SJCRH30 (cell line): ENCODE data around the gene FHIT. TPM values are rescaled to one million over a fixed set of nuclear protein-coding genes. Genes with fewer than 3 reads are reported as not detected.
A peak's percentile ranks its signal among the peaks of the same experiment; 100 is the strongest.

Experiments used
- DNase-seq, 2 experiments: peaks; one replicate each; pipeline ENCODE4 v3.0.0-alpha.2; 2015 to 2020
- H3K27ac ChIP-seq: fragments of 250-450 bp; sonication (Bioruptor Pico); 2 replicates; pipeline ENCODE4 v1.5.1; 2020; ENCODE audit warnings: mild to moderate bottlenecking, moderate library complexity
- H3K27me3 ChIP-seq: fragments of 250-450 bp; sonication (Bioruptor Pico); 2 replicates; pipeline ENCODE4 v1.5.1; 2020; ENCODE audit warnings: mild to moderate bottlenecking, moderate library complexity
- H3K36me3 ChIP-seq: fragments of 250-450 bp; sonication (Bioruptor Pico); 2 replicates; pipeline ENCODE4 v1.5.1; 2020; ENCODE audit warnings: mild to moderate bottlenecking, moderate library complexity
- H3K4me1 ChIP-seq: fragments of 250-450 bp; sonication (Bioruptor Pico); 2 replicates; pipeline ENCODE4 v1.5.1; 2020; ENCODE audit warnings: mild to moderate bottlenecking, moderate library complexity
- H3K4me3 ChIP-seq: fragments of 250-450 bp; sonication (Bioruptor Pico); 2 replicates; pipeline ENCODE4 v1.5.1; 2020; ENCODE audit warnings: mild to moderate bottlenecking, moderate library complexity
- H3K9me3 ChIP-seq: fragments of 250-450 bp; sonication (Bioruptor Pico); replicated peaks from 2 replicates; pipeline ENCODE4 v1.5.1; 2020; ENCODE audit warnings: mild to moderate bottlenecking, moderate library complexity
- total RNA-seq: library from RNA; depleted of rRNA; stranded (reverse); fragments of >200 nt; shearing (Covaris generic); gene quantifications from 2 replicates; pipeline ENCODE4 v1.2.3, GENCODE V29; 2014

The FHIT gene
- total RNA-seq, 1 experiment from 2014 or later: 2.2 TPM

DNA sequence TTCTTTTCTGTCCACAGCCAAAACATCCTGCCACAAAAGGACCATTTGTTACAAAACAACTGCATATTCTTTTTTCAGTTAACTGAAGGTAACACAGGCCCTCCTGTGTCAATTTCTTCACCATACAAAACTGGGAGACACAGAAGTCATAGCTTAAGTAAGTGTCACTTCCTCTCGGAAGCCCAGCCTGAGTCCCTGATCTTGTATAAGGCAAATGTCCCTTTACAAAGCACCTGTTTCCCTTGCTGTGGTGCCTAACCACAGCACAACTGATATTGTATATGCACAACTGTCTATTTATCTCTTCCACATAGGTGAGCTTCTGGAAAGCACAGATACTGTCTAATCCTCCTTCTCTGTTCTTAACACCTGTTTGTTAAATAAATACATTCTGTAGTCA lies 293.7 kb downstream of the FHIT start:
- no peaks in the 10 kb centered on the region for H3K36me3 ChIP-seq
- no peak for DNase-seq
- no peak overlapping the region for H3K27ac ChIP-seq
- no peak overlapping the region for H3K4me3 ChIP-seq
- no peaks in the 10 kb centered on the region for H3K9me3 ChIP-seq
- H3K4me1 ChIP-seq: no peaks in the 10 kb centered on the region
- no peaks in the 10 kb centered on the region for H3K27me3 ChIP-seq

- Histone ChIP-seq H3K27me3 (no peaks in the 10 kb centered on the region), H3K27ac (no peak overlapping the region), H3K4me3 (no peak overlapping the region), H3K9me3 (no peaks in the 10 kb centered on the region), H3K36me3 (no peaks in the 10 kb centered on the region), H3K4me1 (no peaks in the 10 kb centered on the region)
- no peak for DNase-seq
Observed at GRCh38 chr3:60956729-60957128, 294.5 kb downstream of the FHIT start.

GRCh38 chr3:60955034-60955433 lies 296.2 kb downstream of the FHIT start:
- Histone ChIP-seq H3K4me3 (no peak overlapping the region), H3K9me3 (no peaks in the 10 kb centered on the region), H3K27ac (no peak overlapping the region), H3K4me1 (no peaks in the 10 kb centered on the region), H3K27me3 (no peaks in the 10 kb centered on the region), H3K36me3 (no peaks in the 10 kb centered on the region)
- no peak for DNase-seq

- no peaks in the 10 kb centered on the region for H3K9me3 ChIP-seq
- no peak overlapping the region for H3K4me3 ChIP-seq
- no peaks in the 10 kb centered on the region for H3K27me3 ChIP-seq
- H3K27ac ChIP-seq: no peak overlapping the region
- H3K4me1 ChIP-seq: no peaks in the 10 kb centered on the region
- DNase-seq: no peak
- H3K36me3 ChIP-seq: no peaks in the 10 kb centered on the region
Observed at GRCh38 chr3:60954048-60954447, 297.2 kb downstream of the FHIT start.

DNA sequence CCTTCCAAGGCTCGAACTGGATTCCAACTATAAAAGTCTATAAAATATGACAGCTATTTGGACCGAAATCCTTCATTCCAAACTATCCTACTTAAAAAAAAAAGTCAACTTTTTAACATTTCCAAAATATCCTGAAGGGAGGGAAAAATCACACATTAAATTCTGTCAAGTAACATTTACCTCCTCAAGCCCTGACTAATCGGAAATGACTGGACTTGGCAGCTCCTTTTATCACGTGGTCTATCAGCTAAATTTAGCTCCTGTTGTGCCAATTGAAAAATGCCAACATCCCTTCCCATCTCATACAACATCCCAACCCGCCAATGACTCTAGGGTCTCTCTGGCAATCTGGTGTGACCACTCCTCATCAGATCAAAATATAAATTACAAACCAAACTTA lies 297.9 kb downstream of the FHIT start:
- Histone ChIP-seq H3K4me3 (no peak overlapping the region), H3K9me3 (no peaks in the 10 kb centered on the region), H3K36me3 (no peaks in the 10 kb centered on the region), H3K27ac (no peak overlapping the region), H3K27me3 (no peaks in the 10 kb centered on the region), H3K4me1 (no peaks in the 10 kb centered on the region)
- no peak for DNase-seq

DNA sequence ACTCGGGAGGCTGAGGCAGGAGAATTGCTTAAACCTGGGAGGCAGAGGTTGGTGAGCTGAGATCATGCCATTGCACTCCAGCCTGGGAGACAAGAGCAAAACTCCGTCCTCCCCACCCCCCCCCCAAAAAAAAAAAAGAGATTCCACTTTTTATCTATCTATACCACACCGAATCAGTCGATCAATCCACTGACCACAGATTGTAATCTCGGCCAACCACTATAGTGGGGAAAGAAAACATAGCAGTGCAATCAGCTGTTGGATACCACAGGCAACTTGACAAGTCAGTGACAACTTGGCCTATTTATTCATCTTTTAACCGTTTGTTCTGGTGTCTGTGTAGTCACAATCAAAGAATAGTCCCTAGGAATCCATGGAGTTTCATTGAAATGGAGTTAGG lies 299.2 kb downstream of the FHIT start:
- H3K36me3 ChIP-seq: no peaks in the 10 kb centered on the region
- H3K27me3 ChIP-seq: no peaks in the 10 kb centered on the region
- no peaks in the 10 kb centered on the region for H3K4me1 ChIP-seq
- no peaks in the 10 kb centered on the region for H3K9me3 ChIP-seq
- DNase-seq: no peak
- no peak overlapping the region for H3K27ac ChIP-seq
- no peak overlapping the region for H3K4me3 ChIP-seq

GRCh38 chr3:60949146-60949545 lies 302.1 kb downstream of the FHIT start:
- H3K4me1 ChIP-seq: no peaks in the 10 kb centered on the region
- H3K27ac ChIP-seq: no peak overlapping the region
- no peak overlapping the region for H3K4me3 ChIP-seq
- no peaks in the 10 kb centered on the region for H3K36me3 ChIP-seq
- DNase-seq: no peak
- no peaks in the 10 kb centered on the region for H3K9me3 ChIP-seq
- H3K27me3 ChIP-seq: no peaks in the 10 kb centered on the region

DNA sequence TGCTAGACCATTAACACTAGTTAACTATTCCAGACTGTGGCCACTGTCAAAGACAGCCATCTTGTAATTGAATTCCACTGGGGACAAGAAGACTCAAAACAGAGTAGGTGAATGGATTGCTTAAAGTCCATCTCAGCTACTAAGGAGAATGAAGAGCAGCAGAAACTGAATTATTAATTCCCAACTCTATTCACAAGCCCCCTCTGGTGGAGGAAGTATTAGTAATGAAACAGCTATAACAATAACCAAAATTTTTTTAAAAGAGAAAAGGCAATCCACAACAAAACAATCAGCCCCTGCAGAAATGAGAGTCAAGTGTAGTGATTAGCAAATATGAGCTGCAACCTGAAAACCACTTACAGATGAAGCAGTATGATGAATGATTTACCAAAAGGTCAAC lies 302.8 kb downstream of the FHIT start:
- Histone ChIP-seq H3K4me3 (no peak overlapping the region), H3K4me1 (no peaks in the 10 kb centered on the region), H3K27me3 (no peaks in the 10 kb centered on the region), H3K36me3 (no peaks in the 10 kb centered on the region), H3K9me3 (no peaks in the 10 kb centered on the region), H3K27ac (no peak overlapping the region)
- DNase-seq: no peak

GRCh38 chr3:60935709-60936108 lies 315.5 kb downstream of the FHIT start:
- no peak for DNase-seq
- Histone ChIP-seq H3K36me3 (no peaks in the 10 kb centered on the region), H3K27me3 (no peaks in the 10 kb centered on the region), H3K9me3 (no peaks in the 10 kb centered on the region), H3K4me1 (no peaks in the 10 kb centered on the region), H3K27ac (no peak overlapping the region), H3K4me3 (no peak overlapping the region)

DNA sequence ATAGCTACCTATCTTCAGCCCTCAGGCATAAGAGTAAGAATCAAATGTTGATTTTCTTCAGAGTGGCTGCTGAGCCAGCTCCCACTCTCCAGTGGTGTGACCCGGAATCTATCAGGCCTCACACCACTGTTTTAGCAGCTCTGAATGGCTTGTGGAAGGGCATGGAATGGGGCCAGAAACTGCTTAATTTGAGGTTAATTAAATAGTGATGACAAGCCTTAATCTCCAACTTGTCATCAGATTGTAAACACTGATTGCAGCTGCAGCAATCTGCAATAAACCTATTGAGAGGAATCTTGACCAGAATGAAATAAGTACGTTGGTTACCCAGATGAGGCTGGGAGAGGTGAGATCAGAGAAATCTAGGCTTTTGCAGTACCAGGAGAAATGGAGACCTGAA lies 317.4 kb downstream of the FHIT start:
- no peak overlapping the region for H3K4me3 ChIP-seq
- DNase-seq: no peak
- H3K9me3 ChIP-seq: no peaks in the 10 kb centered on the region
- no peaks in the 10 kb centered on the region for H3K27me3 ChIP-seq
- H3K36me3 ChIP-seq: no peaks in the 10 kb centered on the region
- H3K27ac ChIP-seq: no peak overlapping the region
- H3K4me1 ChIP-seq: no peaks in the 10 kb centered on the region

GRCh38 chr3:60932643-60933042 lies 318.6 kb downstream of the FHIT start:
- DNase-seq: no peak
- Histone ChIP-seq H3K4me1 (no peaks in the 10 kb centered on the region), H3K9me3 (no peaks in the 10 kb centered on the region), H3K27ac (no peak overlapping the region), H3K36me3 (no peaks in the 10 kb centered on the region), H3K27me3 (no peaks in the 10 kb centered on the region), H3K4me3 (no peak overlapping the region)

DNA sequence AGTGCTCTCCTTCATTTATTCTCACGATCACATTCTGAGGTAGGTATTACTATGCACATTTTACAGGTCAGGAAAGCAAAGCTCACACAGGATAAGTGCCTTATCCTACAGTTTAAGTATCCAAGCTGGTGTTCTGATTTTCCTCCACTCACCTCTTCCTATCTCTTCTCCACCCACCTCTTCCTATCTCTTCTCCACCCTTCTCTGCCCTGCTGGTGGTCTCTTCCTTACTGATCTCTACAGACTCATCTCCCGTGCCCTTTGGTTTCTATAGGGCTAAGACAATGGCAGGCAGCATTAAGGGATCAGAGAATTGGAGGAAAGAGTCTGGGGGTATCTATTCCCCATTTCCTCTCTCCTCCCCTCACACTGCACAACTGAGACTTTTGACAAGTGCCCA lies 319.1 kb downstream of the FHIT start:
- Histone ChIP-seq H3K27me3 (no peaks in the 10 kb centered on the region), H3K36me3 (no peaks in the 10 kb centered on the region), H3K9me3 (no peaks in the 10 kb centered on the region), H3K27ac (no peak overlapping the region), H3K4me3 (no peak overlapping the region), H3K4me1 (no peaks in the 10 kb centered on the region)
- no peak for DNase-seq

DNA sequence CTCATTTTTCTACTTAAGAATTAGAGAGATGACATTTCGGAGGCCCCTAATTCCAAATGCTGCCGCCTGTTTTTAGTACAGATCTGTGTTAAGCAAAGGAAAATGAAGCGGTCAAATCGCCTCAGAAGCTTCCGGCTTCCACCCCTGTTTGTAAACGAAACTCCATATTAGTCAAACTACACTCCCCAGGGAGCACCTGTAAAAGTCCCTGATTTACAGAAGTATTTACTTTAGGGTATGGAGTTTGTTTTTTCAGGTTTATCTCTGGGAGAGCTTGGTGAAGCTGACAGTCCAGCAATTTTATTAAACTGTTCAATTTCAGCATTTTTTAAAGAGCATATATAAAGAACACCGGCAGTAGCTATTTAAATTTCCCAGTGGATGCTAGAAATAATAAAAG lies 319.8 kb downstream of the FHIT start:
- DNase-seq: no peak
- H3K27me3 ChIP-seq: no peaks in the 10 kb centered on the region
- H3K4me3 ChIP-seq: no peak overlapping the region
- H3K27ac ChIP-seq: no peak overlapping the region
- H3K4me1 ChIP-seq: no peaks in the 10 kb centered on the region
- H3K9me3 ChIP-seq: no peaks in the 10 kb centered on the region
- H3K36me3 ChIP-seq: no peaks in the 10 kb centered on the region

DNA sequence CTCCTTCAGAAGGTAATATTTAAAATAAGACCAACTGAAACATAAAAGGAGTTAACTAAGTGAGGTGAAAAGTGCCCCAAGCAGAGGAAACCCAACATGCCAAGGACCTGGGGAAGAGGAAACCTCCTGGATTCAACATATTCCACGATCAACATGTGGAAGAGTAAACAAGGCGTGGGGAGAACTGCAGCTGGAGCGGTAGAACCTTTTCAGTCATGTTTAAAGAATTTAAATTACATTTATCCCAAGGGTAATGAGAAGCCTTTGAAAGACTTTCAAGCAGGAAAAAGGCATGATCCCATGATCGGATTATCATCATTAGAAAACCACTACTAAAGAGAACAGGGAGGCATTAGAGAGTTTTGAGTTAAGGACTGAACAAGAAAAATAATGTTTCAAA lies 330.7 kb downstream of the FHIT start:
- DNase-seq: no peak
- Histone ChIP-seq H3K27me3 (no peaks in the 10 kb centered on the region), H3K9me3 (no peaks in the 10 kb centered on the region), H3K4me3 (no peak overlapping the region), H3K4me1 (no peaks in the 10 kb centered on the region), H3K27ac (no peak overlapping the region), H3K36me3 (no peaks in the 10 kb centered on the region)

GRCh38 chr3:60919296-60919695 lies 332.0 kb downstream of the FHIT start:
- H3K4me3 ChIP-seq: no peak overlapping the region
- no peaks in the 10 kb centered on the region for H3K9me3 ChIP-seq
- H3K27ac ChIP-seq: no peak overlapping the region
- H3K36me3 ChIP-seq: no peaks in the 10 kb centered on the region
- H3K27me3 ChIP-seq: no peaks in the 10 kb centered on the region
- no peak for DNase-seq
- no peaks in the 10 kb centered on the region for H3K4me1 ChIP-seq

- peak; percentile 26 to 61 for DNase-seq
- no peaks in the 10 kb centered on the region for H3K9me3 ChIP-seq
- H3K36me3 ChIP-seq: no peaks in the 10 kb centered on the region
- no peak overlapping the region for H3K4me3 ChIP-seq
- H3K27ac ChIP-seq: no peak overlapping the region
- no peaks in the 10 kb centered on the region for H3K4me1 ChIP-seq
- no peaks in the 10 kb centered on the region for H3K27me3 ChIP-seq
Observed at GRCh38 chr3:60917141-60917540, 334.1 kb downstream of the FHIT start.

DNA sequence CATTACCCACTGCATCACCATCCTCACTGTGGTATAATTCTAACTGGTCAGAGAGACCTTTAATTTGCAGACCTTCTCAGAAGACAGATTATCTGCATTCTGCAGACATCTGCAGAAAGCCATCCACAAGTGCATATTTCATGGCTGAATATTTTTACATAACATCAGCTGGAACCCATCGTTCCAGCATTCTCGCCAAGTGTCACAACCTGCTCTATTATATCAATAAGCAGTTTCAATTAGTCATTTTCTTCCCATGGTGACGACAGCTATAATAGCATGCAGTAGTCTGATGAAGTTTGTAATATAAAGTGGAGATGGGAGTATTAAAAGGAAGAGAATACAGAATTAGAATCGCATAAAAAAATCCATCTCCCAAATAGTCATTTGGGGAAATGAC lies 334.7 kb downstream of the FHIT start:
- no peaks in the 10 kb centered on the region for H3K36me3 ChIP-seq
- no peaks in the 10 kb centered on the region for H3K4me1 ChIP-seq
- no peak for DNase-seq
- H3K27me3 ChIP-seq: no peaks in the 10 kb centered on the region
- H3K27ac ChIP-seq: no peak overlapping the region
- H3K9me3 ChIP-seq: no peaks in the 10 kb centered on the region
- H3K4me3 ChIP-seq: no peak overlapping the region
